ENCODE data around the gene MRNIP. TPM values are rescaled to one million over a fixed set of nuclear protein-coding genes. Genes with fewer than 3 reads are reported as not detected.

The MRNIP gene
- total and polyA plus RNA-seq, 2 donors = 30.5 to 41.1 TPM

- H3K27ac ChIP-seq (ENCODE audit: low read depth) = no peak overlapping the region
- H3K4me1 ChIP-seq (ENCODE audit: insufficient read depth) = no peaks in the 10 kb centered on the region
- H3K4me3 ChIP-seq (ENCODE audit: low read depth, low read length) = no peak overlapping the region
- no peak for DNase-seq (ENCODE audit: extremely low spot score)
- no peaks in the 10 kb centered on the region for H3K36me3 ChIP-seq (ENCODE audit: insufficient read depth)
- 94% methylated on average over 27 of the region's 27 CpGs for WGBS
Observed at GRCh38 chr5:179812135-179812825, 46.3 kb downstream of the MRNIP start.

- no peak for DNase-seq (ENCODE audit: extremely low spot score)
Observed at GRCh38 chr5:179806250-179807048, 52.2 kb downstream of the MRNIP start, which contains the start of gene MGAT4B. TSS of gene MGAT4B (minus strand) at chr5:179806866. CDS start at chr5:179806583, 283 bp downstream.

GRCh38 chr5:179805529-179806249 lies 52.9 kb downstream of the MRNIP start:
- no peak for DNase-seq (ENCODE audit: extremely low spot score)
- 6% methylated on average over 65 of the region's 65 CpGs for WGBS
- H3K4me1 ChIP-seq (ENCODE audit: insufficient read depth) = no peaks in the 10 kb centered on the region

More at GRCh38 chr5:179806250-179807048, 52.2 kb downstream of the MRNIP start, which contains the start of gene MGAT4B:
- H3K27ac ChIP-seq (ENCODE audit: low read depth) = peak within 1 kb of the TSS; percentile 96
- no peaks in the 10 kb centered on the region for H3K4me1 ChIP-seq (ENCODE audit: insufficient read depth)
- WGBS = under 1% methylated on average over 105 of the region's 108 CpGs
- H3K36me3 ChIP-seq (ENCODE audit: insufficient read depth) = no peaks in the 10 kb centered on the region
- H3K4me3 ChIP-seq (ENCODE audit: low read depth, low read length) = peak within 1 kb of the TSS; percentile 92

GRCh38 chr5:179805070-179805528 lies 53.5 kb downstream of the MRNIP start:
- Histone ChIP-seq H3K4me3 (ENCODE audit: low read depth, low read length) (peak overlapping the region; percentile 92), H3K36me3 (ENCODE audit: insufficient read depth) (no peaks in the 10 kb centered on the region), H3K4me1 (ENCODE audit: insufficient read depth) (no peaks in the 10 kb centered on the region), H3K27ac (ENCODE audit: low read depth) (no peak overlapping the region)
- 67% methylated on average over 9 of the region's 9 CpGs for WGBS
- DNase-seq (ENCODE audit: extremely low spot score) = no peak

More at GRCh38 chr5:179805529-179806249, 52.9 kb downstream of the MRNIP start:
- Histone ChIP-seq H3K4me3 (ENCODE audit: low read depth, low read length) (peak overlapping the region; percentile 92), H3K36me3 (ENCODE audit: insufficient read depth) (no peaks in the 10 kb centered on the region), H3K27ac (ENCODE audit: low read depth) (peak overlapping the region; percentile 96)

GRCh38 chr5:179804555-179804947 lies 54.1 kb downstream of the MRNIP start:
- H3K36me3 ChIP-seq (ENCODE audit: insufficient read depth) = no peaks in the 10 kb centered on the region
- no peak overlapping the region for H3K27ac ChIP-seq (ENCODE audit: low read depth)
- 89% methylated on average over 8 of the region's 8 CpGs for WGBS
- no peaks in the 10 kb centered on the region for H3K4me1 ChIP-seq (ENCODE audit: insufficient read depth)
- H3K4me3 ChIP-seq (ENCODE audit: low read depth, low read length) = no peak overlapping the region
- DNase-seq (ENCODE audit: extremely low spot score) = no peak

- Histone ChIP-seq H3K27ac (ENCODE audit: low read depth) (no peak overlapping the region), H3K4me1 (ENCODE audit: insufficient read depth) (no peaks in the 10 kb centered on the region), H3K4me3 (ENCODE audit: low read depth, low read length) (no peak overlapping the region), H3K36me3 (ENCODE audit: insufficient read depth) (no peaks in the 10 kb centered on the region)
- no peak for DNase-seq (ENCODE audit: extremely low spot score)
- WGBS = 72% methylated on average over 18 of the region's 18 CpGs
Observed at GRCh38 chr5:179803651-179804554, 54.7 kb downstream of the MRNIP start.

GRCh38 chr5:179802950-179803562 lies 55.6 kb downstream of the MRNIP start:
- Histone ChIP-seq H3K27ac (ENCODE audit: low read depth) (no peak overlapping the region), H3K36me3 (ENCODE audit: insufficient read depth) (no peaks in the 10 kb centered on the region), H3K4me1 (ENCODE audit: insufficient read depth) (no peaks in the 10 kb centered on the region), H3K4me3 (ENCODE audit: low read depth, low read length) (no peak overlapping the region)
- no peak for DNase-seq (ENCODE audit: extremely low spot score)
- 78% methylated on average over 11 of the region's 11 CpGs for WGBS

- Histone ChIP-seq H3K27ac (ENCODE audit: low read depth) (no peak overlapping the region), H3K36me3 (ENCODE audit: insufficient read depth) (no peaks in the 10 kb centered on the region), H3K4me1 (ENCODE audit: insufficient read depth) (no peaks in the 10 kb centered on the region), H3K4me3 (ENCODE audit: low read depth, low read length) (no peak overlapping the region)
- WGBS = 91% methylated on average over 19 of the region's 19 CpGs
- DNase-seq (ENCODE audit: extremely low spot score) = no peak
Observed at GRCh38 chr5:179802207-179802883, 56.3 kb downstream of the MRNIP start.

- no peak overlapping the region for H3K27ac ChIP-seq (ENCODE audit: low read depth)
- H3K36me3 ChIP-seq (ENCODE audit: insufficient read depth) = no peaks in the 10 kb centered on the region
- H3K4me3 ChIP-seq (ENCODE audit: low read depth, low read length) = no peak overlapping the region
- no peaks in the 10 kb centered on the region for H3K4me1 ChIP-seq (ENCODE audit: insufficient read depth)
- WGBS = 66% methylated on average over 67 of the region's 67 CpGs
- no peak for DNase-seq (ENCODE audit: extremely low spot score)
Observed at GRCh38 chr5:179801304-179802206, 57.1 kb downstream of the MRNIP start.

- no peak for DNase-seq (ENCODE audit: extremely low spot score)
- WGBS = 82% methylated on average over 12 of the region's 12 CpGs
- Histone ChIP-seq H3K36me3 (ENCODE audit: insufficient read depth) (no peaks in the 10 kb centered on the region), H3K4me1 (ENCODE audit: insufficient read depth) (no peaks in the 10 kb centered on the region), H3K27ac (ENCODE audit: low read depth) (no peak overlapping the region), H3K4me3 (ENCODE audit: low read depth, low read length) (no peak overlapping the region)
Observed at GRCh38 chr5:179800696-179801201, 57.9 kb downstream of the MRNIP start.

- WGBS = 93% methylated on average over 21 of the region's 21 CpGs
- H3K36me3 ChIP-seq (ENCODE audit: insufficient read depth) = no peaks in the 10 kb centered on the region
- DNase-seq (ENCODE audit: extremely low spot score) = no peak
- no peaks in the 10 kb centered on the region for H3K4me1 ChIP-seq (ENCODE audit: insufficient read depth)
- no peak overlapping the region for H3K4me3 ChIP-seq (ENCODE audit: low read depth, low read length)
- H3K27ac ChIP-seq (ENCODE audit: low read depth) = no peak overlapping the region
Observed at GRCh38 chr5:179800071-179800695, 58.4 kb downstream of the MRNIP start.

Data from urinary bladder (tissue), 4 donors.